Measurements from ENCODE around the gene BCAS3.

GRCh38 chr17:60803059-60803458 is 125.4 kb downstream of the BCAS3 start:
- TF ChIP-seq EZH2 (IDR thresholded peaks at IDR 0.05; ENCODE audit: borderline replicate concordance, insufficient read depth, low read depth, low read length, poor library complexity, severe bottlenecking) (no peak), CTCF (IDR thresholded peaks at IDR 0.05) (no peak)
